IMR-90 (cell line): ENCODE measurements around the gene VPS50. TPM values are rescaled to one million over a fixed set of nuclear protein-coding genes. Genes with fewer than 3 reads are reported as not detected.

Experiments used
- ATAC-seq: fragments of 200-7000 bp; cut with Tn5 transposase; 2 replicates; pipeline ENCODE4 v1.9.1; 2020; ENCODE audit warnings: low read depth, mild to moderate bottlenecking, moderate library complexity
- BruUV-seq: library from RNA; stranded (reverse); fragments of 400-500 nt; replicated peaks from 2 replicates; lab custom pipeline; 2021; lab: Mats Ljungman, UMichigan
- CTCF ChIA-PET: fragments of 300-600 bp; formaldehyde crosslinking; extraction: SDS; loops from one replicate; lab custom pipeline; 2021; ENCODE audit warnings: antibody characterized with exemption; lab: Yijun Ruan, JAX
- POLR2A ChIA-PET: fragments of 300-600 bp; sonication (Branson Sonifier 250); formaldehyde crosslinking; loops from one replicate; lab custom pipeline; 2022; ENCODE audit warnings: antibody characterized with exemption; ENCODE audit not compliant: unreplicated experiment; lab: Charles Lee
- DNase-seq: peaks from one replicate; pipeline ENCODE4 v3.0.0; 2013
- H2AFZ ChIP-seq: replicated peaks from 2 replicates; pipeline ENCODE3; 2013; ENCODE audit warnings: low read length, mild to moderate bottlenecking; ENCODE audit not compliant: poor library complexity
- H2AK5ac ChIP-seq: 2 replicates; pipeline ENCODE4 v1.6.1; 2013; ENCODE audit warnings: low read depth, low read length, inconsistent platforms
- H2AK9ac ChIP-seq: replicated peaks from 2 replicates; pipeline ENCODE3; 2013; ENCODE audit warnings: mild to moderate bottlenecking, low read depth, low read length, moderate library complexity; ENCODE audit not compliant: poor library complexity
- H2BK120ac ChIP-seq: 2 replicates; pipeline ENCODE4 v1.6.1; 2013; ENCODE audit warnings: low read depth, low read length, inconsistent platforms
- H2BK15ac ChIP-seq: 3 replicates; pipeline ENCODE4 v1.6.1; 2013; ENCODE audit warnings: low read depth, low read length, inconsistent platforms
- H2BK20ac ChIP-seq: 2 replicates; pipeline ENCODE4 v1.6.1; 2013; ENCODE audit warnings: low read depth, mild to moderate bottlenecking, inconsistent platforms, low read length, moderate library complexity
- H2BK5ac ChIP-seq: 2 replicates; pipeline ENCODE4 v1.6.1; 2013; ENCODE audit warnings: mild to moderate bottlenecking, low read depth, low read length, inconsistent platforms; ENCODE audit not compliant: poor library complexity, severe bottlenecking
- H3K14ac ChIP-seq: replicated peaks from 2 replicates; pipeline ENCODE4 v1.6.1; 2013; ENCODE audit warnings: low read depth, low read length, inconsistent platforms
- H3K18ac ChIP-seq: 2 replicates; pipeline ENCODE4 v1.6.1; 2013; ENCODE audit warnings: low read depth, low read length, control low read depth
- H3K23ac ChIP-seq: 2 replicates; pipeline ENCODE4 v1.6.1; 2013; ENCODE audit warnings: low read depth, low read length, inconsistent platforms
- H3K27ac ChIP-seq: 2 replicates; pipeline ENCODE4 v1.5.1; 2013; ENCODE audit warnings: mild to moderate bottlenecking, control low read depth, low read length; ENCODE audit not compliant: insufficient read depth
- H3K27me3 ChIP-seq: 2 replicates; pipeline ENCODE4 v1.6.1; 2013; ENCODE audit warnings: low read length; ENCODE audit not compliant: control insufficient read depth, insufficient read depth
- H3K36me3 ChIP-seq: 2 replicates; pipeline ENCODE4 v1.6.1; 2013; ENCODE audit warnings: low read length, mixed read lengths; ENCODE audit not compliant: control insufficient read depth, insufficient read depth
- H3K4ac ChIP-seq: 2 replicates; pipeline ENCODE4 v1.6.1; 2013; ENCODE audit warnings: low read depth, low read length, inconsistent platforms
- H3K4me1 ChIP-seq: 2 replicates; pipeline ENCODE4 v1.6.1; 2013; ENCODE audit warnings: low read length, mixed read lengths; ENCODE audit not compliant: control insufficient read depth, insufficient read depth
- H3K4me2 ChIP-seq: 2 replicates; pipeline ENCODE4 v1.6.1; 2013; ENCODE audit warnings: low read depth, mild to moderate bottlenecking, control low read depth, low read length, moderate library complexity
- H3K4me3 ChIP-seq: 2 replicates; pipeline ENCODE4 v1.5.1; 2013; ENCODE audit warnings: low read depth, mild to moderate bottlenecking, control low read depth, low read length, moderate library complexity; ENCODE audit not compliant: insufficient read depth
- H3K56ac ChIP-seq: 2 replicates; pipeline ENCODE4 v1.6.1; 2013; ENCODE audit warnings: low read length, inconsistent platforms; ENCODE audit not compliant: insufficient read depth; ENCODE audit errors: extremely low read depth
- H3K79me1 ChIP-seq, 2 experiments: 2 replicates each; pipeline ENCODE4 v1.6.1; 2013; ENCODE audit warnings: low read length in 2 of 2, inconsistent platforms in 1 of 2, low read depth in 1 of 2
- H3K9ac ChIP-seq: 2 replicates; pipeline ENCODE4 v1.6.1; 2013; ENCODE audit warnings: low read depth, low read length, control low read depth
- H3K9me1 ChIP-seq: 2 replicates; pipeline ENCODE4 v1.6.1; 2013; ENCODE audit warnings: low read length, inconsistent platforms; ENCODE audit not compliant: insufficient read depth
- H3K9me3 ChIP-seq: 2 replicates; pipeline ENCODE4 v1.6.1; 2013; ENCODE audit warnings: low read length; ENCODE audit not compliant: control insufficient read depth, insufficient read depth
- H4K20me1 ChIP-seq: 2 replicates; pipeline ENCODE4 v1.6.1; 2013; ENCODE audit warnings: low read length, inconsistent platforms; ENCODE audit not compliant: insufficient read depth
- H4K5ac ChIP-seq: 2 replicates; pipeline ENCODE4 v1.6.1; 2013; ENCODE audit warnings: mild to moderate bottlenecking, low read depth, low read length, control low read depth
- H4K8ac ChIP-seq, 2 experiments: 2 replicates each; pipeline ENCODE4 v1.6.1; 2013; ENCODE audit warnings: low read depth in 2 of 2, low read length in 2 of 2, control low read depth in 1 of 2, inconsistent platforms in 1 of 2
- H4K91ac ChIP-seq: 2 replicates; pipeline ENCODE4 v1.6.1; 2013; ENCODE audit warnings: low read depth, low read length, inconsistent platforms; ENCODE audit not compliant: insufficient read depth
- BHLHE40 ChIP-seq: fragments of 150-350 bp; IDR thresholded peaks from 2 replicates; pipeline ENCODE4 v1.6.1; 2016; ENCODE audit warnings: mild to moderate bottlenecking, low read depth, low read length
- CHD1 ChIP-seq: IDR thresholded peaks from 2 replicates; pipeline ENCODE4 v1.6.1; 2012; ENCODE audit warnings: low read depth, low read length, improper control_type of control experiment
- FOS ChIP-seq: fragments of 150-350 bp; IDR thresholded peaks from 2 replicates; pipeline ENCODE4 v1.6.1; 2016; ENCODE audit warnings: low read depth, low read length
- MAFK ChIP-seq: IDR thresholded peaks from 2 replicates; pipeline ENCODE4 v1.6.1; 2012; ENCODE audit warnings: low read depth, low read length, improper control_type of control experiment
- MAZ ChIP-seq: IDR thresholded peaks from 2 replicates; pipeline ENCODE4 v1.6.1; 2012; ENCODE audit warnings: low read depth, mild to moderate bottlenecking, low read length, improper control_type of control experiment, moderate library complexity, borderline replicate concordance
- MXI1 ChIP-seq: IDR thresholded peaks from 2 replicates; pipeline ENCODE4 v1.6.1; 2012; ENCODE audit warnings: low read depth, mild to moderate bottlenecking, low read length, moderate library complexity, borderline replicate concordance
- POLR2A ChIP-seq: IDR thresholded peaks from 2 replicates; pipeline ENCODE4 v1.6.1; 2012; ENCODE audit warnings: mild to moderate bottlenecking, low read depth, low read length
- RAD21 ChIP-seq: IDR thresholded peaks from 2 replicates; pipeline ENCODE4 v1.6.1; 2012; ENCODE audit warnings: low read length, improper control_type of control experiment
- RFX5 ChIP-seq: IDR thresholded peaks from 2 replicates; pipeline ENCODE4 v1.8.0; 2012; ENCODE audit warnings: low read depth, mild to moderate bottlenecking, low read length, moderate library complexity
- SMC3 ChIP-seq: fragments of 150-350 bp; IDR thresholded peaks from 2 replicates; pipeline ENCODE4 v1.6.1; 2016; ENCODE audit warnings: low read depth, mild to moderate bottlenecking, antibody characterized with exemption, low read length, moderate library complexity
- WGBS, 2 experiments: methylation state at CpG; one replicate each; pipeline versions ENCODE4 v1.1.5 to v1.1.7; 2013; ENCODE audit warnings: missing lambda C conversion rate in 2 of 2; ENCODE audit not compliant: insufficient read length in 1 of 2; ENCODE audit errors: extremely low coverage in 2 of 2; 5-methylcytosine and 5-hydroxymethylcytosine counted together
- dilution Hi-C: fragments of 300-500 bp; cut with HindIII; formaldehyde crosslinking; loops from one replicate; pipeline ENCODE4 v1.14.3; 2018; ENCODE audit warnings: low sequenced_read_pairs; ENCODE audit not compliant: unreplicated experiment
- in situ Hi-C: fragments of 300-500 bp; cut with MboI; formaldehyde crosslinking; loops from 3 replicates; pipeline ENCODE4 v1.14.3; 2019; ENCODE audit warnings: low sequenced_read_pairs, inconsistent platforms, mixed read lengths
- intact Hi-C: fragments of 100-400 bp; cut with micrococcal nuclease; formaldehyde crosslinking; loops from 2 replicates; pipeline ENCODE4 v1.10.0; 2022
- polyA plus RNA-seq, 3 experiments: library from polyadenylated mRNA; depleted of rRNA; stranded (reverse); fragments of >200 nt; gene quantifications; 2 replicates each; pipeline ENCODE4 v1.2.3, GENCODE V29; 2012; ENCODE audit warnings: low replicate concordance in 1 of 3
- total RNA-seq: library from RNA; depleted of rRNA; stranded (reverse); fragments of >200 nt; gene quantifications from 2 replicates; pipeline ENCODE4 v1.2.3, GENCODE V29; 2012
- TF ChIP-seq, protein P1 (sequence below): conservative IDR thresholded peaks from 2 replicates; pipeline ENCODE4 v1.5.1; 2012; ENCODE audit warnings: mild to moderate bottlenecking, low read depth, low read length, improper control_type of control experiment
- TF ChIP-seq, protein P2 (sequence below): fragments of 150-350 bp; IDR thresholded peaks from 2 replicates; pipeline ENCODE4 v1.6.1; 2016; ENCODE audit warnings: low read depth, mild to moderate bottlenecking, low read length, moderate library complexity, borderline replicate concordance
- TF ChIP-seq, protein P3 (sequence below): fragments of 150-350 bp; IDR thresholded peaks from 2 replicates; pipeline ENCODE4 v1.6.1; 2017; ENCODE audit warnings: mild to moderate bottlenecking, antibody characterized with exemption, low read length, low read depth

VPS50 gene
- total and polyA plus RNA-seq, 2 of the 4 experiments (the other 2 are of a cell fraction): 7.1 to 22.0 TPM

DNA sequence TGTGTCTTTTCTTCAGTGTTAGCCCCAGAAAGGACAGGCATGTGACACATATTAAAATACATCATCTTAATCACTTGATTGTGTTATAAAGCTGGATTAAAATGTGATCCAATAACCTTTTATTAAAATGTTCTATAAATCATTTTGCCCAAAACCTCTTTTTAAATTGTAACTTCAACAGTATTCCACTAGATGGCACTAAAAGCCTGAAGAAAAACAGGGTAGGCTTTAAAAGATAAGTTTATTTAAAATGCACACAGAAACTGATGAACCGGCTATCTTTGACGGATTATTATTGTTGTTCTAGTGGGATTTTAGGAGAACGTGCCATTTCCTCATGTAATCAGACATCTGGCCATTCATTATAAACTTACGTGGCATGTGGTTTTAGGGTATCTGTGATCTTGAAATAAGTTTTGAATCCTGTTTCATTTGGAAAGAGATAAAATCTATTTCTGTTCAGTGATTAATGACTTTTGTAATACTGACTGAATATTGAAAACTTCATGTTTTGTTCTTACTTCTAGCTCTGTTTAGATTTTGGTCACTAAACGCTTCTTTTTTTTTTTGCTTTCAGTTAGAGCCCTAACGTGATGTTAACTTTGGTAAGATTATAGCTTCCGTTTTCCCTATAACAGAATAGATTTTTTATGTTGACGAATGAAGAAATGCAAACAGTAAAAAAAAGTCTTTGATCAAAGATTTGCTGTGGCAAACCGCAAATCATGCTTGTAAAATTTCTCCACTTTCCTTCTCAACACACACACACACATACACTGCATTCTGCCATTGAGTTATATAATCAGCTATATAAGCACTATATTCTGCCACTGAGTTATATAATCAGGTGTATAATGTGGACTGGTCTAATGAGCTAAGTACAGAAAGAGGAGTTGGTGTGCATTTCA, 13.6 kb downstream of the VPS50 start:
- POLR2A ChIA-PET: no interaction called here
- H3K9ac ChIP-seq: no peak overlapping the region
- CTCF ChIA-PET: interaction anchor here (0.6 to 3.5 kb wide), 9 partner anchors 14 to 305 kb away, joined by 3 to 29 read pairs (median 3); no protein-coding TSS in a partner anchor

More for the DNA sequence above, 13.6 kb downstream of the VPS50 start:
- Histone ChIP-seq H3K4me1 (no peaks in the 10 kb centered on the region), H3K79me1 (peaks cover 3 to 6% of the 10 kb centered on the region in 2 experiments; a peak in 2 of 4 replicates), H4K91ac (no peak overlapping the region), H3K4me2 (no peak overlapping the region), H3K36me3 (no peaks in the 10 kb centered on the region), H3K56ac (no peak overlapping the region), H2BK15ac (no peak overlapping the region), H3K14ac (no peak overlapping the region), H3K23ac (no peak overlapping the region), H2AK9ac (no peak overlapping the region), H3K4ac (no peak overlapping the region), H2AK5ac (no peak overlapping the region), H3K27me3 (no peaks in the 10 kb centered on the region), H4K5ac (no peak overlapping the region), H2AFZ (no peak overlapping the region), H2BK5ac (no peak overlapping the region), H2BK20ac (no peak overlapping the region), H3K27ac (no peak overlapping the region), H3K4me3 (no peak overlapping the region), H4K8ac (no peak overlapping the region), H2BK120ac (no peak overlapping the region), H3K9me3 (no peaks in the 10 kb centered on the region), H3K9me1 (no peaks in the 10 kb centered on the region), H4K20me1 (no peaks in the 10 kb centered on the region), H3K18ac (no peak overlapping the region)
- dilution Hi-C loops: no loop called here
- peak; percentile 38 for DNase-seq
- intact Hi-C loops: loop anchor here (1.0 to 10.0 kb wide), 6 partner anchors 129 to 977 kb away; no protein-coding TSS in a partner anchor
- no TSS peak for BruUV-seq
- no CpG with 5 or more reads among the region's 9 CpGs for WGBS, 2 experiments
- TF ChIP-seq, protein P1, sequence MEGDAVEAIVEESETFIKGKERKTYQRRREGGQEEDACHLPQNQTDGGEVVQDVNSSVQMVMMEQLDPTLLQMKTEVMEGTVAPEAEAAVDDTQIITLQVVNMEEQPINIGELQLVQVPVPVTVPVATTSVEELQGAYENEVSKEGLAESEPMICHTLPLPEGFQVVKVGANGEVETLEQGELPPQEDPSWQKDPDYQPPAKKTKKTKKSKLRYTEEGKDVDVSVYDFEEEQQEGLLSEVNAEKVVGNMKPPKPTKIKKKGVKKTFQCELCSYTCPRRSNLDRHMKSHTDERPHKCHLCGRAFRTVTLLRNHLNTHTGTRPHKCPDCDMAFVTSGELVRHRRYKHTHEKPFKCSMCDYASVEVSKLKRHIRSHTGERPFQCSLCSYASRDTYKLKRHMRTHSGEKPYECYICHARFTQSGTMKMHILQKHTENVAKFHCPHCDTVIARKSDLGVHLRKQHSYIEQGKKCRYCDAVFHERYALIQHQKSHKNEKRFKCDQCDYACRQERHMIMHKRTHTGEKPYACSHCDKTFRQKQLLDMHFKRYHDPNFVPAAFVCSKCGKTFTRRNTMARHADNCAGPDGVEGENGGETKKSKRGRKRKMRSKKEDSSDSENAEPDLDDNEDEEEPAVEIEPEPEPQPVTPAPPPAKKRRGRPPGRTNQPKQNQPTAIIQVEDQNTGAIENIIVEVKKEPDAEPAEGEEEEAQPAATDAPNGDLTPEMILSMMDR: peak; percentile 71
- TF ChIP-seq BHLHE40 (no peak), CHD1 (no peak), MAZ (no peak), FOS (no peak), POLR2A (no peak), RFX5 (no peak), RAD21 (peak; percentile 77), SMC3 (peak; percentile 71), MXI1 (no peak), MAFK (no peak)
- TF ChIP-seq, protein P2, sequence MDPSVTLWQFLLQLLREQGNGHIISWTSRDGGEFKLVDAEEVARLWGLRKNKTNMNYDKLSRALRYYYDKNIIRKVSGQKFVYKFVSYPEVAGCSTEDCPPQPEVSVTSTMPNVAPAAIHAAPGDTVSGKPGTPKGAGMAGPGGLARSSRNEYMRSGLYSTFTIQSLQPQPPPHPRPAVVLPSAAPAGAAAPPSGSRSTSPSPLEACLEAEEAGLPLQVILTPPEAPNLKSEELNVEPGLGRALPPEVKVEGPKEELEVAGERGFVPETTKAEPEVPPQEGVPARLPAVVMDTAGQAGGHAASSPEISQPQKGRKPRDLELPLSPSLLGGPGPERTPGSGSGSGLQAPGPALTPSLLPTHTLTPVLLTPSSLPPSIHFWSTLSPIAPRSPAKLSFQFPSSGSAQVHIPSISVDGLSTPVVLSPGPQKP: no peak
- TF ChIP-seq, protein P3, sequence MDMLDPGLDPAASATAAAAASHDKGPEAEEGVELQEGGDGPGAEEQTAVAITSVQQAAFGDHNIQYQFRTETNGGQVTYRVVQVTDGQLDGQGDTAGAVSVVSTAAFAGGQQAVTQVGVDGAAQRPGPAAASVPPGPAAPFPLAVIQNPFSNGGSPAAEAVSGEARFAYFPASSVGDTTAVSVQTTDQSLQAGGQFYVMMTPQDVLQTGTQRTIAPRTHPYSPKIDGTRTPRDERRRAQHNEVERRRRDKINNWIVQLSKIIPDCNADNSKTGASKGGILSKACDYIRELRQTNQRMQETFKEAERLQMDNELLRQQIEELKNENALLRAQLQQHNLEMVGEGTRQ: no peak
- ATAC-seq: peak; percentile 51; the same call in 1 of the 2 replicates
- in situ Hi-C loops: loop anchor here (5.0 to 25.0 kb wide), 2 partner anchors 307 to 967 kb away; no protein-coding TSS in a partner anchor
